Measurements from ENCODE around the gene FOXK1. TPM values are rescaled to one million over a fixed set of nuclear protein-coding genes. Genes with fewer than 3 reads are reported as not detected.

Gene FOXK1
- polyA plus RNA-seq, 3 donors: 0.33 to 16.8 (median 0.76) TPM

DNA sequence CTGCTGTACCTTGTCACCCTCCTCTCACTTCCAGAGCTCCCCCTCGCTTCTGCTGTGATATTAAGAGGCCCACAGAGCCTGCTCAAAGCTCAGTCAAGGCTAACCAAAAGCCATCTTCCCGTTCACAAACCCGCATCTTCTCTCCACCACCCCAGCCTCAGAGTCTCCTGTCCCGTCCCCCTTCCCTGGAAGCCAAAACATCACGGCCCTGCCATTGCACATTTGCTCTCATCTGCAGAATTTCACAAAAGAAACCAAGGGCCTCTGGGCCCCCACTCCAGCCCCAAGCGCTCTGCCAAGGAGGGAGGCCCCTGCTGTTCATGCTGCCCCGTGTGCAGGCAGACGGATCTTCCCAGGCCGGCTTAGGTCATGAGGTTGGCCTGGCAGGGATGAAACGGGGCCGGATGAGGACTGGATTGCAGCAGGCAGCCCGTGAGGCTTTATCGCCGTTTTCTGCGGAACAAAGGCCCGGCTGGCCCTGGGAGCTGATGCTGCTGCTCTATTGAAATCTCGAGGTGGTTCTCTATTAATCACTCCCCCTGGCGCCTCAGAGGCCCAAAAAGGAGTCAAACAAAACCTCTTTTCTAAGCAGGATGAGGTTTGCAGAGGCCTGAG, 31.6 kb upstream of the FOXK1 start:
- Histone ChIP-seq H3K9ac (ENCODE audit: insufficient read depth, low read length, poor library complexity, severe bottlenecking) (no peak overlapping the region), H3K27me3 (ENCODE audit: control insufficient read depth in 2 of 2, insufficient read depth in 2 of 2, low read length in 2 of 2) (no peaks in the 10 kb centered on the region), H3K4me2 (replicated peaks; ENCODE audit: extremely low read depth, low read length, poor library complexity, severe bottlenecking) (no peak overlapping the region), H3K79me2 (ENCODE audit: insufficient read depth, low read length) (no peaks in the 10 kb centered on the region), H3K27ac (ENCODE audit: low read depth in 1 of 2, low read length in 2 of 2) (no peak overlapping the region), H3K36me3 (replicated peaks in 1 of 2; ENCODE audit: control insufficient read depth in 1 of 2, insufficient read depth in 2 of 2, low read length in 2 of 2) (no peaks in the 10 kb centered on the region), H3K4me3 (replicated peaks in 1 of 3; ENCODE audit: low read depth in 2 of 3, low read length in 3 of 3) (no peak overlapping the region), H3K9me3 (replicated peaks in 1 of 2; ENCODE audit: control insufficient read depth in 1 of 2, insufficient read depth in 1 of 2, low read length in 2 of 2) (peaks cover 0 to 6% of the 10 kb centered on the region in 2 donors), H4K20me1 (ENCODE audit: insufficient read depth, low read length) (no peaks in the 10 kb centered on the region), H3K4me1 (ENCODE audit: control insufficient read depth in 1 of 2, insufficient read depth in 2 of 2, low read length in 2 of 2) (no peaks in the 10 kb centered on the region), H2AFZ (ENCODE audit: insufficient read depth, low read depth, low read length, poor library complexity, severe bottlenecking) (no peak overlapping the region)
- H3K27ac Mint-ChIP-seq: peak overlapping the region in 1 of 7 donors; percentile 31
- intact Hi-C loops (cut with micrococcal nuclease): no loop called here
- TF ChIP-seq, protein P1, sequence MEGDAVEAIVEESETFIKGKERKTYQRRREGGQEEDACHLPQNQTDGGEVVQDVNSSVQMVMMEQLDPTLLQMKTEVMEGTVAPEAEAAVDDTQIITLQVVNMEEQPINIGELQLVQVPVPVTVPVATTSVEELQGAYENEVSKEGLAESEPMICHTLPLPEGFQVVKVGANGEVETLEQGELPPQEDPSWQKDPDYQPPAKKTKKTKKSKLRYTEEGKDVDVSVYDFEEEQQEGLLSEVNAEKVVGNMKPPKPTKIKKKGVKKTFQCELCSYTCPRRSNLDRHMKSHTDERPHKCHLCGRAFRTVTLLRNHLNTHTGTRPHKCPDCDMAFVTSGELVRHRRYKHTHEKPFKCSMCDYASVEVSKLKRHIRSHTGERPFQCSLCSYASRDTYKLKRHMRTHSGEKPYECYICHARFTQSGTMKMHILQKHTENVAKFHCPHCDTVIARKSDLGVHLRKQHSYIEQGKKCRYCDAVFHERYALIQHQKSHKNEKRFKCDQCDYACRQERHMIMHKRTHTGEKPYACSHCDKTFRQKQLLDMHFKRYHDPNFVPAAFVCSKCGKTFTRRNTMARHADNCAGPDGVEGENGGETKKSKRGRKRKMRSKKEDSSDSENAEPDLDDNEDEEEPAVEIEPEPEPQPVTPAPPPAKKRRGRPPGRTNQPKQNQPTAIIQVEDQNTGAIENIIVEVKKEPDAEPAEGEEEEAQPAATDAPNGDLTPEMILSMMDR (IDR thresholded peaks at IDR 0.05): no peak
- H3K4me1 Mint-ChIP-seq: peaks cover 2% of the 10 kb centered on the region
- H3K27me3 Mint-ChIP-seq (ENCODE audit: low read depth in 3 of 3): peaks cover 0 to 6% (median 0%) of the 10 kb centered on the region in 3 donors
- no peak overlapping the region for H3K4me3 Mint-ChIP-seq
- 93% methylated on average over 17 of the region's 18 CpGs for WGBS (ENCODE audit: insufficient coverage)
- peaks cover 2 to 8% (median 5%) of the 10 kb centered on the region in 7 donors for H3K9me3 Mint-ChIP-seq
- H3K36me3 Mint-ChIP-seq: no peaks in the 10 kb centered on the region
- DNase-seq: no peak

DNA sequence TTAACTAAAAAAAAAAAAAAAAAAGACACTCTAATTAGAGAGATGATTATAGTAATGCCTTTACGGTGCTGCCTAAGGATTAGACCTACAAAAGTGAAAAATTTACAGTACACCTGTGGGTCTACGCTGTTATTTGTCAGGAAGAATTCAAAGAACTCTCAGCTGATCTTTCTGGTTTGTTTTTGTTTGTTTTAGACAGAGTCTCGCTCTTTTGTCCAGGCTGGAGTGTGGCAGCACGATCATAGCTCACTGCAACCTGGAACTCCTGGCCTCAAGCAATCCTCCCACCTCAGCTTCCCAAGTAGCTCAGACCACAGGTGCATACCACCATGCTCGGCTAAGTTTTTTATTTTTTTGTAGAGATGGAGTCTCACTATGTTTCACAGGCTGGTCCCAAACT, 28.3 kb upstream of the FOXK1 start:
- no peak overlapping the region for H3K4me2 ChIP-seq (replicated peaks; ENCODE audit: extremely low read depth, low read length, poor library complexity, severe bottlenecking)
- H3K36me3 ChIP-seq (replicated peaks in 1 of 2; ENCODE audit: control insufficient read depth in 1 of 2, insufficient read depth in 2 of 2, low read length in 2 of 2): no peaks in the 10 kb centered on the region
- peaks cover 0 to 6% (median 2%) of the 10 kb centered on the region in 3 donors for H3K27me3 Mint-ChIP-seq (ENCODE audit: low read depth in 3 of 3)
- no peak overlapping the region for H3K4me3 ChIP-seq (replicated peaks in 1 of 3; ENCODE audit: low read depth in 2 of 3, low read length in 3 of 3)
- 100% methylated on average over 1 of the region's 5 CpGs for WGBS (ENCODE audit: insufficient coverage)
- no peaks in the 10 kb centered on the region for H3K4me1 ChIP-seq (ENCODE audit: control insufficient read depth in 1 of 2, insufficient read depth in 2 of 2, low read length in 2 of 2)
- peaks cover 5 to 9% of the 10 kb centered on the region in 2 donors for H3K9me3 ChIP-seq (replicated peaks in 1 of 2; ENCODE audit: control insufficient read depth in 1 of 2, insufficient read depth in 1 of 2, low read length in 2 of 2)
- intact Hi-C loops (cut with micrococcal nuclease): no loop called here
- H3K27ac Mint-ChIP-seq: no peak overlapping the region
- TF ChIP-seq, protein P1 (IDR thresholded peaks at IDR 0.05): no peak
- no peaks in the 10 kb centered on the region for H3K36me3 Mint-ChIP-seq
- H3K27ac ChIP-seq (ENCODE audit: low read depth in 1 of 2, low read length in 2 of 2): no peak overlapping the region
- no peak for DNase-seq
- H3K9ac ChIP-seq (ENCODE audit: insufficient read depth, low read length, poor library complexity, severe bottlenecking): no peak overlapping the region
- H3K27me3 ChIP-seq (ENCODE audit: control insufficient read depth in 2 of 2, insufficient read depth in 2 of 2, low read length in 2 of 2): no peaks in the 10 kb centered on the region
- no peak overlapping the region for H3K4me3 Mint-ChIP-seq
- H2AFZ ChIP-seq (ENCODE audit: insufficient read depth, low read depth, low read length, poor library complexity, severe bottlenecking): no peak overlapping the region
- no peaks in the 10 kb centered on the region for H4K20me1 ChIP-seq (ENCODE audit: insufficient read depth, low read length)
- H3K4me1 Mint-ChIP-seq: peaks cover 2% of the 10 kb centered on the region
- peaks cover 0 to 17% (median 10%) of the 10 kb centered on the region in 7 donors for H3K9me3 Mint-ChIP-seq
- H3K79me2 ChIP-seq (ENCODE audit: insufficient read depth, low read length): no peaks in the 10 kb centered on the region
